ENCODE results near the gene WASHC1. TPM values are rescaled to one million over a fixed set of nuclear protein-coding genes. Genes with fewer than 3 reads are reported as not detected.
"Not testable (repeated sequence)": the region's sequence is repeated elsewhere in the genome, so short reads cannot be mapped to it uniquely, and the experiment has no call there.

The WASHC1 gene
- total RNA-seq: 6.2 TPM

DNA sequence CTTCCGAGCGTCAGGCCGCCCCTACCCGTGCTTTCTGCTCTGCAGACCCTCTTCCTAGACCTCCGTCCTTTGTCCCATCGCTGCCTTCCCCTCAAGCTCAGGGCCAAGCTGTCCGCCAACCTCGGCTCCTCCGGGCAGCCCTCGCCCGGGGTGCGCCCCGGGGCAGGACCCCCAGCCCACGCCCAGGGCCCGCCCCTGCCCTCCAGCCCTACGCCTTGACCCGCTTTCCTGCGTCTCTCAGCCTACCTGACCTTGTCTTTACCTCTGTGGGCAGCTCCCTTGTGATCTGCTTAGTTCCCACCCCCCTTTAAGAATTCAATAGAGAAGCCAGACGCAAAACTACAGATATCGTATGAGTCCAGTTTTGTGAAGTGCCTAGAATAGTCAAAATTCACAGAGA lies at the start of gene WASHC1:
Gene WASHC1, minus strand, starts transcription at position 101 of the 400 bp plus-strand sequence. CDS start 4,457 bp downstream, outside the sequence.
- DNase-seq (ENCODE audit: low read depth in 2 of 3, low spot score in 2 of 3): not testable (repeated sequence)

GRCh38 chr9:78333-78732 lies 49.1 kb upstream of the WASHC1 start:
- DNase-seq (ENCODE audit: low read depth in 2 of 3, low spot score in 2 of 3): not testable (repeated sequence)

GRCh38 chr9:76389-76788 lies 47.1 kb upstream of the WASHC1 start:
- DNase-seq (ENCODE audit: low read depth in 2 of 3, low spot score in 2 of 3): not testable (repeated sequence)

DNA sequence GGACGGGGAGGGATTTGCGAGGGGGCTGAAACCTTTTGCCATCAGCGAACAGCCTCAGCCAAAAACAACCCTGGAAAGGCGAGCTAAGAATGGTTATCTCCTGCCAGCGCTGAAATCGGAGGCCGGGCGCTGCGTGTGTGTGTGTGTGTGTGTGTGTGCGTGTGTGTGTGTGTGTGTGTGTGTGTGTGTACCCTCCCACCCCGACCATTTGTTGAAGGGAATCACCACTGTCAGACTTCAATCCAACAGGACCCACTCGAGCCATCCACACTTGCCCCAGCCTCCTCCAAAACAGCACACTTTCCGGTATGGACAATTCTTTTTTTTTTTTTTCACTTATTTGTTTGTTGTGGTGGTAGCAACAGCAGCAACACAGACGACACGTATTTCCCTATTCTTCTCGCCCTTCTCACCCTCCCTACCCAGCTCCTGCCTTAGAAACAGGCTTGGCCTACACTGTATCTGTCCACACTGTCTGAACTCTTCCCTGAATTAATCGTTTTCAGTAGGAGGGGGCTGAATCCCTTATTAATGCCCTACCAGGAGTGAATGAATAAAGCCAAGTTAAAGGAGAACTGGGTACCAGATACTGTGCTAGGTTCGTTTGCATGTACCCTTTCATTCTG lies 44.8 kb upstream of the WASHC1 start:
- DNase-seq (ENCODE audit: low read depth in 2 of 3, low spot score in 2 of 3): peak in 1 of 3 donors; percentile 5

DNA sequence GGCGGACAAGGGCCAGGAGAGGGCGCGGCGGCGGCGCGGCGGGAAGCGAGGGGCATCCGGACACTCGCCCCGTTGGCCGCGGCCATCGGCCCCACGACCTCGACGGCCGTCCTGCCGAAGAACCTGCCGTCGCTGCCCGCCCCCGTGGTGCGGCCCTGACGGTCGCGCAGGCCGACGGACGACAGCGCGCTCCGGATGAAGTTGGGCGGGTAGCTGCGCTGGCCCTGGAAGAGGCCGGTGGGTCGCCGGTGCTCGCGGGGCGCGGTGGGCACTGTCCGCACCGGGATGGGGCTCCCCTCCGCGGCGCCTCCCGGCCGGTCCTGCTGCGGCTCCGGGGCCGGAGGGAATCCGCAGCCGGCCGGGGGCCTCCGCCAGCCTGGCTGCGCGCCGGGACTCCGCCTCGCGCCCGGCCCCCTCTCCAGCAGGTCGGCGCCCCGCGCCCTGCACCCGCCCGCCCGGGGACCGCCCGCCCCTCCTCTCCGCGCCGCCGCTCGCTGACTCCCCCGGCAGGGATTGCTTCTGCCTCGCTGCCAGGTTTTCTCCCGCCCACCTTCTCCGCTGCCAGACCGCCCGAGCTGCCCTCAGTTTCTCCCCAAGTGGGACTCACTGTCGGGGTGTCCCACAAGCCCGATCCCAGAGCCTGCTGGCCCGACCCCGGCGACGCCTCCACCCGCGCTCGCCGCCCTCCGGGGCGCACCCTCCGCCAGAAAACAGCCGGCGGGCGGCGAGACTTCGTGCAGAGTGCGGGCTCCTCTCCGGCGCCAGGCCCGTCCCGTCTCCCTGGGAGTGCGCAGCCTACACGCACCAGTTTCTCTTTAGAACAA lies 44.0 kb upstream of the WASHC1 start:
- DNase-seq (ENCODE audit: low read depth in 2 of 3, low spot score in 2 of 3): peak in 2 of 3 donors; percentile 21 to 29

DNA sequence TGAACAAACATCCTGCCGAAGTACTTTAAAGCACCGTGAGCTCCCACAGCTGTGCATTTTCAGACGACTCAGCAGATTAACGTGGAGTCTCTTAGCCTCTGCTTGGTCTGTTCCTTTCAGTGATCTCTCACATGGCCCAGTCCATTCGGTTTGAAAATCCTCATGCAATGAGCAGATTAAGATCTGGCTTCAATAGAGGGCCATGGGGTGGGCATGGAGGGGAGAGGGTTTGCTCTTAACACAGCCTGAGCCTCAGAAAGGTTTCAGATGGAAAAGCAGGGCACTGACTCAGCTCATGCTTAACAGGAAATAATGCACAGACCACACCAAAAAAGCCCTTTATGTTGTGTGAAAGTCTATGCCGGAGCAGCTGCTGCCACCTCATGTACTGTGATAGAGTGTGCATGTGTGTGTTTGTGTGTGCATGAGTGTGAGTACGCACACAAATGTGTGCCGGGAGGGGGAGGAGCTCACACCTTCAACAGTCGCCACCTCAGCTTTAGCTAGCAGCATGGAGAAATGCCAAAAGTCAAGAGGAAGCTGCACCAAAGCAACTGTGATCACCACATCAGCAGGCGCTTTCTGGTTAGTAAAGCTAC lies 33.9 kb upstream of the WASHC1 start:
- DNase-seq (ENCODE audit: low read depth in 2 of 3, low spot score in 2 of 3): peak in 2 of 3 donors; percentile 70 to 72

GRCh38 chr9:52678-53077 lies 23.4 kb upstream of the WASHC1 start:
- not testable (repeated sequence) for DNase-seq (ENCODE audit: low read depth in 2 of 3, low spot score in 2 of 3)

DNA sequence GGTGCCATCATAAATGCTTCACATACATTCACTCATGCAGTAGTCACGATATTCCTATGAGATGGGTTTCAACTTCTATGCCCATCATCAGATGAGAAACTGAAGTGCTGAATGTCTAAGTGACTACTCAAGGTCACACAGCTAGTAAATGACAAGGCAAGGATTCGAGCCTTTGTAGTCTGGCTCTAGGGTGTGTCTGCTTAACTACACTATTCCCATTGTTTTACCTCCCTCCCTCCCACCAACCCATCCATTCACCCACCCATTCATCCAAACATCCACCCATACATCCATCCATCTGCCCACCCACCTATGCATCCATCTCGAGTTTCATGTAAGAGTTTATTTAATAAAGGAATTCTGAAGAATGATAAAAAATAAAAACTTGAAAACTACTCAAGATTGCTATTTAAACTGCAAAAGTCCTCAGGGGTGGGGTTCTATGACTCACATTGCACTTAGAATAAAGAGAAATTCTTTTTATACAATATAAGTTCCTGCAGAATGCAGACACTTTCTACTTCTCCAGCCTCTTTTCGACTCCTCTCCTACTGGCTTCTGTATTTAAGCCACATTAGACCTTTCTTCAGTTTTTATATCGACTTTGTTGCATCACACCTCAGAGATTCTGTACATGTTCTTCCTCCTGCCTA lies 19.1 kb upstream of the WASHC1 start:
- DNase-seq (ENCODE audit: low read depth in 2 of 3, low spot score in 2 of 3): not testable (repeated sequence)

GRCh38 chr9:46639-47271 lies 17.5 kb upstream of the WASHC1 start:
- DNase-seq (ENCODE audit: low read depth in 2 of 3, low spot score in 2 of 3): not testable (repeated sequence)

GRCh38 chr9:46164-46563 lies 16.9 kb upstream of the WASHC1 start:
- DNase-seq (ENCODE audit: low read depth in 2 of 3, low spot score in 2 of 3): not testable (repeated sequence)

DNA sequence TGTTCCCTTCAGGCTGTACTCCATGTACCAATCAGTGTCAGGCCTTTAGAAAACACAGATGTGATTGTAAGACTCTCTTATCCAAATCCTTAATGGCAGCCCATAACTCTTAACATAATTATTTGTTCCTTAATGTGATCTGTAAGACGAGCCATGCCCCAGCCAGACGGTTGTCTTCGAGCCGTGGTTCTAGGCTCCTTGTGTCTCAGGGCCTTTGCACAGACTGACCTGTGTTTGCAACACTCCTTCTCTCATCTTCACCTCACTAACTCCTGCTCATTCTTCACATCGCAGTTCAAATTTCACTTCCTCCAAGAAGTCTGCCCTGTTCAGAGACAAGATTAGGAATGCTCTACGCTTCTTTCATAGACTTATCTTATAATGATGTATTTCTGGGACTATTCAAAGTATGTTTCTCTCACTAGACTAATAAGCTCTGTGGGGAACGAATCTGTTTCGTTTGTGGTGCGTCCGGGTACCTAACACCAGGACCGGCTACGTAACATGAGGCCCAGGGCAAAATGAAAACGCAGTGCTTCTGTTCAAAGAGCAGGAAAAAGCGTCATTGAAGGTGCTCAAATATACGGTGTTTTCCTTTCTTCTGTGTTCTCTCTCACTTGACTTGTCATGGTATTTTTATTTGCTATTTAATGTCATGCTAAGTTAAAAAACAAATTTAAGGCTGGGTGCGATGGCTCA lies 16.1 kb upstream of the WASHC1 start:
- DNase-seq (ENCODE audit: low read depth in 2 of 3, low spot score in 2 of 3): not testable (repeated sequence)

- DNase-seq (ENCODE audit: low read depth in 2 of 3, low spot score in 2 of 3): not testable (repeated sequence)
These were observed 15.2 kb upstream of the WASHC1 start for GRCh38 chr9:44416-44815.

- DNase-seq (ENCODE audit: low read depth in 2 of 3, low spot score in 2 of 3): not testable (repeated sequence)
These were observed 14.4 kb upstream of the WASHC1 start for GRCh38 chr9:43636-44035.

- DNase-seq (ENCODE audit: low read depth in 2 of 3, low spot score in 2 of 3): not testable (repeated sequence)
These were observed 13.9 kb upstream of the WASHC1 start for GRCh38 chr9:43116-43515.

- not testable (repeated sequence) for DNase-seq (ENCODE audit: low read depth in 2 of 3, low spot score in 2 of 3)
These were observed 12.6 kb upstream of the WASHC1 start for GRCh38 chr9:41819-42218.

DNA sequence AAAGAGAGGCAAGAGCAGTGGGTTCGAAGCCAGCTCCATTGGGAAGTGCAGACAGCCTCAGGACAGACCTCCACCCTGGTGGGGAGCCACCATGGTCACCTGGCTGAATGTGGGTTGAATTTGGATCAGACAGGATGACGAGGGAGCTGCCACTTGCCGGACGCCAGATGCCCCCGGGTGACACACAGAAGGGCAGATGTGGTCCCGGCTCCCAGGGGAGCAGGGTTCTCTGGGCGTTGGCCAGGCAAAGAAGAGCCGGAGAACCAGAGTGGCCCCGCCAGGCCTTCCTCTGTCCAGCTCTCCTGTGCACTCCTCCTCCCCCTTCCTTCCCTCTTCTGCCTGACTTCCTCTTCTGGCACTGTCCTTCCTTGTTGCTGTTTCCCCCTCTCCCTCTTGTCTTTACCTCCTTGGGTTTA lies 12.0 kb upstream of the WASHC1 start:
- not testable (repeated sequence) for DNase-seq (ENCODE audit: low read depth in 2 of 3, low spot score in 2 of 3)

GRCh38 chr9:32308-32707 lies 3.1 kb upstream of the WASHC1 start:
- DNase-seq (ENCODE audit: low read depth in 2 of 3, low spot score in 2 of 3): not testable (repeated sequence)

DNA sequence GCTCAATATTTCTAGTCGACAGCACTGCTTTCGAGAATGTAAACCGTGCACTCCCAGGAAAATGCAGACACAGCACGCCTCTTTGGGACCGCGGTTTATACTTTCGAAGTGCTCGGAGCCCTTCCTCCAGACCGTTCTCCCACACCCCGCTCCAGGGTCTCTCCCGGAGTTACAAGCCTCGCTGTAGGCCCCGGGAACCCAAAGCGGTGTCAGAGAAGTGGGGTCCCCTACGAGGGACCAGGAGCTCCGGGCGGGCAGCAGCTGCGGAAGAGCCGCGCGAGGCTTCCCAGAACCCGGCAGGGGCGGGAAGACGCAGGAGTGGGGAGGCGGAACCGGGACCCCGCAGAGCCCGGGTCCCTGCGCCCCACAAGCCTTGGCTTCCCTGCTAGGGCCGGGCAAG lies 481 bp downstream of the WASHC1 start:
- not testable (repeated sequence) for DNase-seq (ENCODE audit: low read depth in 2 of 3, low spot score in 2 of 3)

- DNase-seq (ENCODE audit: low read depth in 2 of 3, low spot score in 2 of 3): not testable (repeated sequence)
These were observed 7.6 kb downstream of the WASHC1 start for GRCh38 chr9:21621-22020.

DNA sequence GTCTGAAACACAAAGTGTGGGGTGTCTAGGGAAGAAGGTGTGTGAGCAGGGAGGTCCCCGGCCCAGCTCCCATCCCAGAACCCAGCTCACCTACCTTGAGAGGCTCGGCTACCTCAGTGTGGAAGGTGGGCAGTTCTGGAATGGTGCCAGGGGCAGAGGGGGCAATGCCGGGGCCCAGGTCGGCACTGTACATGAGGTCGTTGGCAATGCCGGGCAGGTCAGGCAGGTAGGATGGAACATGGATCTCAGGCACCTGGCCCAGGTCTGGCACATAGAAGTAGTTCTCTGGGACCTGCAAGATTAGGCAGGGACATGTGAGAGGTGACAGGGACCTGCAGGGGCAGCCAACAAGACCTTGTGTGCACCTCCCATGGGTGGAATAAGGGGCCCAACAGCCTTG lies 12.4 kb downstream of the WASHC1 start:
- DNase-seq (ENCODE audit: low read depth in 2 of 3, low spot score in 2 of 3): not testable (repeated sequence)

Measured in hematopoietic multipotent progenitor cell (in vitro differentiated cells).